K562 (cell line): ENCODE data around the gene GGA3. TPM values are rescaled to one million over a fixed set of nuclear protein-coding genes. Genes with fewer than 3 reads are reported as not detected.

Experiments used
- ATAC-seq: fragments of 200-7000 bp; cut with Tn5 transposase; 3 replicates; pipeline ENCODE4 v1.9.1; 2020; ENCODE audit warnings: moderate library complexity
- BruUV-seq: library from RNA; stranded (reverse); fragments of 400-500 nt; replicated peaks from 2 replicates; lab custom pipeline; 2021; lab: Mats Ljungman, UMichigan
- CTCF ChIA-PET: fragments of 300-600 bp; formaldehyde crosslinking; extraction: SDS; loops from one replicate; lab custom pipeline; 2021; ENCODE audit warnings: low intra/inter-chr PET ratio; lab: Yijun Ruan, JAX
- POLR2A ChIA-PET: fragments of 300-600, 350-650 bp; sonication (Branson Sonifier 250); formaldehyde crosslinking; extraction: SDS; loops from one replicate; lab custom pipeline; 2021; ENCODE audit warnings: antibody characterized with exemption, inconsistent platforms; lab: Yijun Ruan, JAX
- DNase-seq, 4 experiments: peaks; one replicate each; pipeline versions ENCODE4 v3.0.0 to v3.0.0-alpha.2; 2011 to 2018; ENCODE audit warnings: low spot score in 3 of 4, mixed read lengths in 3 of 4; ENCODE audit errors: extremely low read depth in 1 of 4
- FAIRE-seq: peaks from 2 replicates; lab custom pipeline; 2011; peaks lifted over from hg19 to GRCh38; lab: Jason Lieb, UNC
- H2AFZ ChIP-seq: 2 replicates; pipeline ENCODE4 v1.6.0; 2011; ENCODE audit warnings: low read depth, low read length, control low read depth, inconsistent platforms
- H3K27ac ChIP-seq: fragments of 200-600 bp; 3 replicates; pipeline ENCODE4 v1.8.0; 2011; ENCODE audit warnings: low read depth, mild to moderate bottlenecking, control low read depth, inconsistent platforms, low read length, moderate library complexity, mixed read lengths; ENCODE audit errors: extremely low read depth
- H3K27me3 ChIP-seq, 2 experiments: fragments of 300-600 bp in 1 of 2; 2 replicates in 1 of 2; 3 replicates in 1 of 2; pipeline versions ENCODE4 v1.6.0 to v1.8.0; 2011; ENCODE audit warnings: inconsistent platforms in 2 of 2, low read length in 2 of 2, mild to moderate bottlenecking in 1 of 2, mixed read lengths in 1 of 2, moderate library complexity in 1 of 2; ENCODE audit not compliant: control insufficient read depth in 2 of 2, insufficient read depth in 2 of 2
- H3K36me3 ChIP-seq: fragments of 300-600 bp; 3 replicates; pipeline ENCODE4 v1.8.0; 2011; ENCODE audit warnings: mild to moderate bottlenecking, low read length, inconsistent platforms; ENCODE audit not compliant: control insufficient read depth, insufficient read depth
- H3K4me1 ChIP-seq, 2 experiments: fragments of 200-600 bp in 1 of 2; replicated peaks in 1 of 2; 2 replicates in 1 of 2; 3 replicates in 1 of 2; pipeline versions ENCODE4 v1.5.1 to v1.8.0; 2011; ENCODE audit warnings: inconsistent platforms in 2 of 2, low read length in 2 of 2, mild to moderate bottlenecking in 1 of 2, mixed read lengths in 1 of 2, moderate library complexity in 1 of 2; ENCODE audit not compliant: control insufficient read depth in 2 of 2, insufficient read depth in 2 of 2
- H3K4me2 ChIP-seq: 2 replicates; pipeline ENCODE4 v1.6.1; 2011; ENCODE audit warnings: low read length, control low read depth, inconsistent platforms, mixed read lengths; ENCODE audit not compliant: insufficient read depth
- H3K4me3 ChIP-seq: fragments of 200-600 bp; sonication (generic), shearing (Covaris generic); 2 replicates; pipeline ENCODE4 v1.5.1; 2016; ENCODE audit warnings: control low read depth, inconsistent platforms
- H3K79me2 ChIP-seq: fragments of 200-600 bp; 3 replicates; pipeline ENCODE4 v1.8.0; 2011; ENCODE audit warnings: low read length, inconsistent platforms; ENCODE audit not compliant: control insufficient read depth, insufficient read depth
- H3K9ac ChIP-seq, 2 experiments: 2 replicates each; pipeline versions ENCODE4 v1.6.0 to v1.6.1; 2011; ENCODE audit warnings: low read depth in 2 of 2, low read length in 2 of 2, control low read depth in 1 of 2, inconsistent platforms in 1 of 2, mild to moderate bottlenecking in 1 of 2, mixed read lengths in 1 of 2; ENCODE audit not compliant: insufficient read depth in 1 of 2
- H3K9me1 ChIP-seq: one replicate; pipeline ENCODE4 v1.6.0; 2011; ENCODE audit warnings: inconsistent platforms, mild to moderate bottlenecking, low read length, moderate library complexity; ENCODE audit not compliant: control insufficient read depth, insufficient read depth
- H3K9me3 ChIP-seq: replicated peaks from 2 replicates; pipeline ENCODE4 v1.5.1; 2011; ENCODE audit warnings: low read depth, low read length, inconsistent platforms; ENCODE audit not compliant: control insufficient read depth, insufficient read depth
- H4K20me1 ChIP-seq: replicated peaks from 2 replicates; pipeline ENCODE4 v1.6.1; 2011; ENCODE audit warnings: low read length, inconsistent platforms, mixed read lengths; ENCODE audit not compliant: control insufficient read depth, insufficient read depth
- ARID1B ChIP-seq: fragments of 450-650 bp; IDR thresholded peaks from 2 replicates; pipeline ENCODE4 v1.6.1; 2016; ENCODE audit warnings: antibody characterized with exemption, mild to moderate bottlenecking, inconsistent platforms
- CBX2 ChIP-seq: fragments of 200-600 bp; sonication (generic); IDR thresholded peaks from one replicate; pipeline ENCODE4 v1.6.1; 2012; ENCODE audit warnings: mild to moderate bottlenecking, low read length, inconsistent platforms; ENCODE audit not compliant: insufficient read depth, poor library complexity, severe bottlenecking
- EGR1 ChIP-seq: fragments of 450-650 bp; conservative IDR thresholded peaks from 2 replicates; pipeline ENCODE4 v1.6.1; 2017; ENCODE audit warnings: mild to moderate bottlenecking
- GATAD2A ChIP-seq: fragments of 450-650 bp; IDR thresholded peaks from 2 replicates; pipeline ENCODE4 v1.6.1; 2017
- GTF2F1 ChIP-seq: IDR thresholded peaks from 2 replicates; pipeline ENCODE4 v1.6.1; 2011; ENCODE audit warnings: low read depth, low read length, improper control_type of control experiment
- HMGN3 ChIP-seq: IDR thresholded peaks from 2 replicates; pipeline ENCODE4 v1.6.1; 2011; ENCODE audit warnings: borderline replicate concordance, low read depth, mild to moderate bottlenecking, mixed read lengths, low read length; ENCODE audit not compliant: insufficient read length; ENCODE audit errors: extremely low read depth
- LARP7 ChIP-seq: fragments of 450-650 bp; IDR thresholded peaks from 2 replicates; pipeline ENCODE4 v1.6.1; 2016
- PHB2 ChIP-seq: fragments of 450-650 bp; IDR thresholded peaks from 2 replicates; pipeline ENCODE4 v1.6.1; 2017; ENCODE audit warnings: low read depth
- RBM17 ChIP-seq: fragments of 200-400 bp; formaldehyde crosslinking; IDR thresholded peaks from 2 replicates; pipeline ENCODE4 v1.6.1; 2017; ENCODE audit warnings: low read depth, mild to moderate bottlenecking, low read length, borderline replicate concordance
- SIN3A ChIP-seq, 2 experiments: fragments of 150-350 bp in 1 of 2; IDR thresholded peaks; 2 replicates each; pipeline ENCODE4 v1.6.1; 2011 to 2016; ENCODE audit warnings: borderline replicate concordance in 2 of 2, low read depth in 2 of 2, low read length in 2 of 2, mild to moderate bottlenecking in 2 of 2, moderate library complexity in 2 of 2; ENCODE audit not compliant: control insufficient read depth in 1 of 2
- ZBED1 ChIP-seq: IDR thresholded peaks from 2 replicates; pipeline ENCODE4 v1.6.1; 2014
- ZNF140 ChIP-seq: fragments of 250-450 bp; sonication (Bioruptor Pico); IDR thresholded peaks from 2 replicates; pipeline ENCODE4 v1.8.0; 2021; ENCODE audit warnings: moderate library complexity, mild to moderate bottlenecking, inconsistent platforms
- WGBS: fragments of 100-300 bp; shearing (Covaris generic); methylation state at CpG from one replicate; pipeline ENCODE4 v1.1.6; 2016; ENCODE audit warnings: low coverage, mixed read lengths; ENCODE audit not compliant: insufficient coverage; ENCODE audit errors: missing lambda C conversion rate; 5-methylcytosine and 5-hydroxymethylcytosine counted together
- in situ Hi-C: fragments of 300-500 bp; cut with MboI; formaldehyde crosslinking; loops from 4 replicates; pipeline ENCODE4 v1.15.0; 2018; ENCODE audit warnings: inconsistent platforms, mixed read lengths
- intact Hi-C: fragments of 100-400 bp; cut with micrococcal nuclease; formaldehyde crosslinking; loops from 2 replicates; pipeline ENCODE4 v1.14.2; 2022
- polyA plus RNA-seq, 8 experiments: library from polyadenylated mRNA; depleted of rRNA in 4 of 8; stranded (reverse) in 5 of 8; unstranded in 3 of 8; fragments of >200 nt; fragmentation: Nextera tagmentation in 2 of 8; fragmentation: Illumina TruSeq in 1 of 8; extraction: Ambion mirVana in 2 of 8; extraction: Trizol in 1 of 8; gene quantifications; 2 replicates each; pipeline versions ENCODE4 v1.2.1 to v1.2.3, GENCODE V29; 2011 to 2014; ENCODE audit warnings: inconsistent platforms in 1 of 8, missing spikeins in 1 of 8
- total RNA-seq, 7 experiments: library from RNA; depleted of rRNA in 6 of 7; stranded (reverse); fragments of >200 nt in 6 of 7; fragmentation: Illumina TruSeq in 2 of 7; extraction: Trizol in 2 of 7; gene quantifications; 2 replicates each; pipeline versions ENCODE4 v1.2.1 to v1.2.3, GENCODE V29; 2011 to 2021; ENCODE audit warnings: low replicate concordance in 1 of 7
- TF ChIP-seq, protein P1 (sequence below): sonication (generic); IDR thresholded peaks from 2 replicates; pipeline ENCODE4 v1.6.1; 2016
- TF ChIP-seq, protein P2 (sequence below): fragments of 250-450 bp; sonication (Bioruptor Pico); IDR thresholded peaks from 2 replicates; pipeline ENCODE4 v1.8.0; 2021; ENCODE audit warnings: moderate library complexity, mild to moderate bottlenecking, inconsistent platforms
- TF ChIP-seq, protein P3 (sequence below), 2 experiments: fragments of 450-650 bp; IDR thresholded peaks; 2 replicates each; pipeline ENCODE4 v1.6.1; 2018; ENCODE audit warnings: mild to moderate bottlenecking in 2 of 2, low read depth in 1 of 2; ENCODE audit not compliant: partially characterized antibody in 2 of 2
- TF ChIP-seq, protein P4 (sequence below): sonication (generic); formaldehyde crosslinking; IDR thresholded peaks from 2 replicates; pipeline ENCODE4 v1.8.0; 2022; ENCODE audit warnings: mild to moderate bottlenecking, missing genetic modification reagents

GGA3 gene
- total and polyA plus RNA-seq, 9 of the 15 experiments (the other 6 are each of a cell fraction or from before 2014, with no cell fraction given): 5.7 to 64.9 (median 25.4) TPM

DNA sequence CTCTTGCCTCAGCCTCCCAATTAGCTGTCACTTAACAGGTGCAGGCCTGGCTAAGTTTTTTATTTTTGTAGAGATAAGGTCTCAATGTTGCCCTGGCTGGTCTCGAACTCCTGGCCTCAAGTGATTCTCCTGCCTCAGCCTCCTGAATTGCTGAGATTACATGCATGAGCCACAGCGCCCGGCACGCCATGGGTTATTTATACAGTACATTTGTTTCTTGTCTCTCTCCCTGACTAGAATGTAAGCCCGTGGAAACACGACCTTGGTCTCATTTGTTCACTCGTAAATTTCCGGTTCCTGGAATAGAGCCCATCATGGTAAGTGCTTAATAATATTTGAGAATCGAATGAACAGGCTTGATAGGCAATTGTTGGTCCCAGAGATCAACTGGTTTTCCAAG lies 25.8 kb upstream of the GGA3 start:
- intact Hi-C loops: loop anchor here (10.0 kb wide), 1 partner anchor 238 kb away; the partner anchor contains the start of gene LLGL2
- ATAC-seq: no peak
- Histone ChIP-seq H3K4me1 (peaks cover 2 to 16% of the 10 kb centered on the region in 2 experiments; a peak in 2 of 5 replicates), H3K4me2 (peak overlapping the region; percentile 8; the same call in 1 of the 2 replicates), H3K9ac (no peak overlapping the region), H3K9me3 (no peaks in the 10 kb centered on the region), H4K20me1 (no peaks in the 10 kb centered on the region), H3K79me2 (peaks cover 34% of the 10 kb centered on the region), H3K27ac (no peak overlapping the region), H3K4me3 (no peak overlapping the region), H2AFZ (no peak overlapping the region), H3K27me3 (no peaks in the 10 kb centered on the region), H3K9me1 (no peaks in the 10 kb centered on the region), H3K36me3 (peaks cover 42% of the 10 kb centered on the region)
- in situ Hi-C loops: no loop called here
- ChIA-PET POLR2A (interaction anchor here (0.7 to 5.8 kb wide), 4 partner anchors 10 to 119 kb away, joined by 3 to 43 read pairs (median 4); partner anchors contain the start of genes GRB2 and MIF4GD), CTCF (no interaction called here)
- WGBS: 84% methylated on average over 9 of the region's 9 CpGs
- no TSS peak for BruUV-seq
- FAIRE-seq: no peak
- no peak for DNase-seq
- TF ChIP-seq HMGN3 (no peak), EGR1 (no peak), RBM17 (no peak), GTF2F1 (no peak), CBX2 (no peak), GATAD2A (no peak), ZNF140 (no peak), ZBED1 (no peak), ARID1B (no peak), LARP7 (no peak), PHB2 (no peak), SIN3A (IDR thresholded peaks at IDR 0.05; ENCODE audit: borderline replicate concordance in 2 of 2, control insufficient read depth in 1 of 2, low read depth in 2 of 2, low read length in 2 of 2) (no peak)
- TF ChIP-seq, protein P1, sequence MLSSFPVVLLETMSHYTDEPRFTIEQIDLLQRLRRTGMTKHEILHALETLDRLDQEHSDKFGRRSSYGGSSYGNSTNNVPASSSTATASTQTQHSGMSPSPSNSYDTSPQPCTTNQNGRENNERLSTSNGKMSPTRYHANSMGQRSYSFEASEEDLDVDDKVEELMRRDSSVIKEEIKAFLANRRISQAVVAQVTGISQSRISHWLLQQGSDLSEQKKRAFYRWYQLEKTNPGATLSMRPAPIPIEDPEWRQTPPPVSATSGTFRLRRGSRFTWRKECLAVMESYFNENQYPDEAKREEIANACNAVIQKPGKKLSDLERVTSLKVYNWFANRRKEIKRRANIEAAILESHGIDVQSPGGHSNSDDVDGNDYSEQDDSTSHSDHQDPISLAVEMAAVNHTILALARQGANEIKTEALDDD: no peak
- TF ChIP-seq, protein P2, sequence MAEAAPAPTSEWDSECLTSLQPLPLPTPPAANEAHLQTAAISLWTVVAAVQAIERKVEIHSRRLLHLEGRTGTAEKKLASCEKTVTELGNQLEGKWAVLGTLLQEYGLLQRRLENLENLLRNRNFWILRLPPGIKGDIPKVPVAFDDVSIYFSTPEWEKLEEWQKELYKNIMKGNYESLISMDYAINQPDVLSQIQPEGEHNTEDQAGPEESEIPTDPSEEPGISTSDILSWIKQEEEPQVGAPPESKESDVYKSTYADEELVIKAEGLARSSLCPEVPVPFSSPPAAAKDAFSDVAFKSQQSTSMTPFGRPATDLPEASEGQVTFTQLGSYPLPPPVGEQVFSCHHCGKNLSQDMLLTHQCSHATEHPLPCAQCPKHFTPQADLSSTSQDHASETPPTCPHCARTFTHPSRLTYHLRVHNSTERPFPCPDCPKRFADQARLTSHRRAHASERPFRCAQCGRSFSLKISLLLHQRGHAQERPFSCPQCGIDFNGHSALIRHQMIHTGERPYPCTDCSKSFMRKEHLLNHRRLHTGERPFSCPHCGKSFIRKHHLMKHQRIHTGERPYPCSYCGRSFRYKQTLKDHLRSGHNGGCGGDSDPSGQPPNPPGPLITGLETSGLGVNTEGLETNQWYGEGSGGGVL (CRISPR knock-in tag): no peak
- TF ChIP-seq, protein P3, sequence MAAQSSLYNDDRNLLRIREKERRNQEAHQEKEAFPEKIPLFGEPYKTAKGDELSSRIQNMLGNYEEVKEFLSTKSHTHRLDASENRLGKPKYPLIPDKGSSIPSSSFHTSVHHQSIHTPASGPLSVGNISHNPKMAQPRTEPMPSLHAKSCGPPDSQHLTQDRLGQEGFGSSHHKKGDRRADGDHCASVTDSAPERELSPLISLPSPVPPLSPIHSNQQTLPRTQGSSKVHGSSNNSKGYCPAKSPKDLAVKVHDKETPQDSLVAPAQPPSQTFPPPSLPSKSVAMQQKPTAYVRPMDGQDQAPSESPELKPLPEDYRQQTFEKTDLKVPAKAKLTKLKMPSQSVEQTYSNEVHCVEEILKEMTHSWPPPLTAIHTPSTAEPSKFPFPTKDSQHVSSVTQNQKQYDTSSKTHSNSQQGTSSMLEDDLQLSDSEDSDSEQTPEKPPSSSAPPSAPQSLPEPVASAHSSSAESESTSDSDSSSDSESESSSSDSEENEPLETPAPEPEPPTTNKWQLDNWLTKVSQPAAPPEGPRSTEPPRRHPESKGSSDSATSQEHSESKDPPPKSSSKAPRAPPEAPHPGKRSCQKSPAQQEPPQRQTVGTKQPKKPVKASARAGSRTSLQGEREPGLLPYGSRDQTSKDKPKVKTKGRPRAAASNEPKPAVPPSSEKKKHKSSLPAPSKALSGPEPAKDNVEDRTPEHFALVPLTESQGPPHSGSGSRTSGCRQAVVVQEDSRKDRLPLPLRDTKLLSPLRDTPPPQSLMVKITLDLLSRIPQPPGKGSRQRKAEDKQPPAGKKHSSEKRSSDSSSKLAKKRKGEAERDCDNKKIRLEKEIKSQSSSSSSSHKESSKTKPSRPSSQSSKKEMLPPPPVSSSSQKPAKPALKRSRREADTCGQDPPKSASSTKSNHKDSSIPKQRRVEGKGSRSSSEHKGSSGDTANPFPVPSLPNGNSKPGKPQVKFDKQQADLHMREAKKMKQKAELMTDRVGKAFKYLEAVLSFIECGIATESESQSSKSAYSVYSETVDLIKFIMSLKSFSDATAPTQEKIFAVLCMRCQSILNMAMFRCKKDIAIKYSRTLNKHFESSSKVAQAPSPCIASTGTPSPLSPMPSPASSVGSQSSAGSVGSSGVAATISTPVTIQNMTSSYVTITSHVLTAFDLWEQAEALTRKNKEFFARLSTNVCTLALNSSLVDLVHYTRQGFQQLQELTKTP (IDR thresholded peaks at IDR 0.05; ENCODE audit: low read depth in 1 of 2, partially characterized antibody in 2 of 2): no peak
- TF ChIP-seq, protein P4, sequence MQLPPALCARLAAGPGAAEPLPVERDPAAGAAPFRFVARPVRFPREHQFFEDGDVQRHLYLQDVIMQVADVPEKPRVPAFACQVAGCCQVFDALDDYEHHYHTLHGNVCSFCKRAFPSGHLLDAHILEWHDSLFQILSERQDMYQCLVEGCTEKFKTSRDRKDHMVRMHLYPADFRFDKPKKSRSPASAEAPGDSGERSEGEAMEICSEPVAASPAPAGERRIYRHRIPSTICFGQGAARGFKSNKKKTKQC (CRISPR knock-in tag): no peak
